NK-92 (cell line): ENCODE measurements around the gene CACNA1H.

Experiments used
- DNase-seq: peaks from one replicate; lab custom pipeline; 2025; ENCODE audit not compliant: unreplicated experiment; lab: John Stamatoyannopoulos, UW

CACNA1H gene

DNA sequence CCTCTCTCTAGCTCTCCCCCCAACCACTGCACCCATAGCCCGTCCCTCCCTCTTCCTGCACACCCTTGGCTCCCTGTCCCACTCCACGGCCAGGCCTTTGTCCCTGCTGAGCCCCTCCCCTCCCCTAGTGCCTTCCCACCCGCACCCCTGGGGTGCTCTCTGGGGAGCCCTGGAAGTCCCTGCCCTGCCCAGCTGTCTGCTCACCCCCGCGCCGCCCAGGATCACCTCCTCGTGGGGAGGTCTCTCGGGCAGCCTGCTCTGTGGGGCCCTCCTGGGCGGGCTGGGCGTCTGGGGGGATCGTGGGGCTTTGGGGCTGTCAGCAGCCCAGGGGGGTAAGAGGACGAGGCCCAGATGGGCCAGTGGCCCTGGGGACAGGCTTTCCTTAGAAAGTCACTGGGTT, 18.1 kb downstream of the CACNA1H start:
- DNase-seq: no peak

GRCh38 chr16:1171854-1172428, 19.0 kb downstream of the CACNA1H start:
- no peak for DNase-seq

GRCh38 chr16:1172651-1173050, 19.7 kb downstream of the CACNA1H start:
- no peak for DNase-seq

DNA sequence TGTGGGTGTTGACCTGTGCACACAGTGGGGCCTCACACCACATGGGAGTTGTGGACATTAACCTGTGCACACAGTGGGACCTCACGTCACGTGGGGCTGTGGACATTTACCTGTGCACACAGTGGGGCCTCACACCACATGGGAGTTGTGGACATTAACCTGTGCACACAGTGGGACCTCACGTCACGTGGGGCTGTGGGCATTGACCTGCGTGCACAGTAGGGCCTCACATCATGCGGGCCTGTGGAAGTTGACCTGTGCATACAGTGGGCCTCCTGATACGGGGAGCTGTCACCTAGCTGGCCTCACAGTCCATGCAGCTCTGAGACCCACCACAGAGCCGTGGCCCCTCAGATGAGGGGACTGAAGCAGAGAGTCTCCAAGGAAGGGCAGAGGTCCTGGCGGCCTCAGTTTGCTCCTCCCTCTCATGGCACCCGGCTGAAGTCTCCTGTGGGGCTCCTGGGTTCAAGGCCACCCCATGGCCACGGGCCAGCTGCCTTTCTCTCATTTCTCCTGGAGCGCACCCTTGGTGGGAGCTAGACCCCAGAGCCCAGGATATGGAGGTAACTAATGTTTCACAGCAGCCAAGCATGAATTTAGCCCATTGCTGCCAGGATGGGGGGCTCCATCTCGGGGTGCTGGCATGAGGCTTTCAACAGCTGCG, 21.0 kb downstream of the CACNA1H start:
- DNase-seq: no peak

GRCh38 chr16:1174477-1175357, 21.8 kb downstream of the CACNA1H start:
- DNase-seq: no peak

GRCh38 chr16:1175566-1176279, 22.8 kb downstream of the CACNA1H start:
- DNase-seq: no peak

GRCh38 chr16:1176280-1176897, 23.5 kb downstream of the CACNA1H start:
- DNase-seq: no peak

DNA sequence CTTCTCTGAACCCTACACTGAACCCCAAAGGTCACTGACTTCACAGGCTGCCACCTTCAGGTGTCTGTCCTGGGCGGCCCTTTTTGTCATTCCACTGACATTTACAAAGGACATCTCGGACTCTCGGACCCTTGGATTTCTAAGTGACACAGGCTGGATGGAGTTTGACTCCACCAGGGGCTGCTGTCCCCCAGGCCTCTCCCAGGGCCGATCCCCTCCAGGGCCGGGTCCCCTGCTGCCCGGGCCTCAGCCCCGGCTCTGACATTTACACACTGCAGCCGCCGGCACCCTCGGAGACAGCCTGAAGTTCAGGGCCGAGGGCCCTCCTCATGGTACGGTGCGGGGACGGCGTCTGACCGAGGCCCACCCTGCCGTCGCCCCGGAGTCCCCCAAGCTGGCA, 24.1 kb downstream of the CACNA1H start:
- no peak for DNase-seq

GRCh38 chr16:1177750-1178149, 24.8 kb downstream of the CACNA1H start:
- no peak for DNase-seq

DNA sequence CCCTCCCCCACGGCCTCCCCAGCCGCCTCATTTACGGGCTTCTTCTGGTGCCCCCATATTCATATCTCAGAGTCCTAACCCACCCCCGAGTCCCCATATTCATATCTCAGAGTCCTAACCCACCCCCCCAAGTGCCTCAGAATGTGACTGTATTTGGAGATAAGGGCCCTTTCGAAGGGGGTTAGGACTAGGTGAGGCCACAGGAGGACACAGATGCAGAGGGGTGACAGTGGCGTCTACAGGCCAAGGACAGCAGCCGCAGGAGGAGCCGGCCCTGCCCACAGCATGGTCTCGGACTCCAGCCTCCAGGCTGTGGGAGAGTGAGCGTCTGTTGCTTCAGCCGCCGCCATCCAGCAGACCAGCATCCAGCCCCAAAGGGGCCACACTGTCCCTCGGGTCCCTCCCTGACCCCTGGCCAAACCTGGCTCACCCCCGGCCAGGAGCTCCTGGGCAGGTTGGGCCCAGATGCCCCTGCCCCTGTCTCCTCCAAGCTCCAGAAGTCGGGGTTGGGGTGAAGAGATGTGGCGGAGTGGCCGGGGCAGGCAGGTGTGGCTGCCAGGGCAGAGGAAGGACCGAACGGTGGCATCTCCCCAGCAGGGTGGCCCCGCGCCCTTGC, 25.5 kb downstream of the CACNA1H start:
- DNase-seq: no peak

DNA sequence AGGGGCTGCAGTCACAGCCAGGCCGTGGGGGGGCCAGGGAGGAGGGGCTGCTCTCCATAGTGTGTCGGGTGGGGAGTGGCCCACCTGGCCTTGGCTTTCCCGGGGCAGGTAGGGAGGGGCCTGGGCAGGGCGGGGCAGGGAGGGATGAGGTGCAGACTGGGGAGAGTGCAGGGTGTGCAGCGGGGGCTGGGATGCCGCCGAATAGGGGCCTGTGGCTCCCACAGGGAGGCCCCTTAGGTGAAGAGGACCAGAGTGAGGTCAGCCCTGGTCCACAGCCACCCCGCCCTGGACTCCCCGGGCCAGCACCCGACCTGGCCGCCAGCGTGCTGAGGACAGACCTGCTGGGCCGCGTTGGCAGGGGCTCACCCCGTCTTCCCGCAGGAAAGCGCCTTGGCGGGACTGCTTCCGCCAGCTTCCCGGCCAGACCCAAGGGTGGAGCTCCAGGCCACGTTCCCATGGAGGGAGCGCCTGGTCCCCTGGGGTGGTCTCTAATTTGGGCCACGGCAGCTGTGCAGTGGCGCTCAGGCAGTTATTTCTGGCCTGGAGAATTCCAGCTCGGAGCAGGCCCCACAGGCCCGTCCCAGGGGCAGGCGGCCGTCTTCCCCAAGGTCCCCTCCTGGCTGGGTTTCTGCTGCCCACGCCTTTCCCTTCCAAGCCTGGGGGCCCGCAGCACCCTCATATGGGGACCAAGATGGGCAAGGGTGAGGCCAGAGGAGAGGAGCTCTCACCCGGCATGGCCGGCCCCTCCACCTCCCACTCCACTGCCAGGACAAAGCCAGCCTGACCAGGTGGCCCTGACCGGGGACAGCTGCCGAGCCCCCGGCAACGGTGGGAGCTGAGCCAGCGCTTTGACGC, 27.9 kb downstream of the CACNA1H start:
- no peak for DNase-seq

GRCh38 chr16:1181404-1182315, 28.8 kb downstream of the CACNA1H start:
- no peak for DNase-seq

DNA sequence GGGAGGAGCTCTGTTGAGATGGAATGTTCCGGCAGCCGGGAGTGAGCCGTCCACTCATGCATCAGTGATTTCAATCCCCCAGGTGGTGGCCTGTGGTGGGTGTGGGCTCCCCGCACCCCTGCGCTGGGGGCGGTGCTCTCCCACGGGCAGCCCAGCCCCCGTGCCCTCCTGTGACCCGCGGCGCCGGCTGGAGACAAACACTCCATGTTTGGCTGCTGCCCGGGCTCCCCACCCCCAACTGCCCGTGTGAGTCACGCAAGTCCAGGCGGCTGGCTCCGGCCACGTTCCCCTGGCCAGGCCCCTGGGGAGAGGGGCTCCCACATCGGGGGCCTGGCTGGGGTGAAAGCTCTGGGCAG, 29.4 kb downstream of the CACNA1H start:
- DNase-seq: no peak

GRCh38 chr16:1182950-1183907, 30.3 kb downstream of the CACNA1H start:
- no peak for DNase-seq

DNA sequence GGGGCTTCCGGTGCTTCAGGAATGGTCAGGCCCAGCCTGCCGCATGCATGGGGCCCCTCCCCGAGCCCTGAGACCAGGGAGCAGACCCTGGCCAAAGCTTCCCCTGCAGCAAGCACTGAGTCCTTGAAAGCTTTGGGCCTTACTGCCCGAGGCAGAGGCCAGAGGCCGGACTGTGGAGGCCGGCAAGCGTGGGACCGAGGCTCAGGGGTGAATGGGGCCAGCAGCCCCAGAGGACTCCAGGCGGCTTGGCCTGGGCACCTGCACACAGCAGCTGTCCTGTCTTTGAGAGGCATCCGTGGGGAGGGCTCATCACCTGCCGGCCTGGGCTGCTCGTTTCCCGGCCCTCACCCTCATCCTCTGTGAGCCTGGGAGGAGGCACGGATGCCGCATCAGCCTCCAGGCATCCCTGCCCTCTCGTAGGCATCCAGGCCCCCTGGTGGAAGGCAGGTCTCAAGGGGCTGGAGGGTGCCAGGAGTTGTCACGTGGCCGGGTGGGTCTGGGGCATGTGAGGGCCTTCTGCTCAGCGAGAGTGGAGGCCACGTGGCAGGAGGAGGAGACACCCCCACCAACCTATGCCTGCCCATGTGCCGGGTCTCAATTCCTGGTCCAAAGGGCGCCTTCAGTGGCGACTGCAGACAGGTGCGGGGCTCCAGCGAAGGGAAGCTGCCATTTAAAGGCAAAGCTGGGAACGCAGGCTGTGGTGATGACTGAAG, 31.4 kb downstream of the CACNA1H start:
- DNase-seq: no peak

- DNase-seq: no peak
Observed at GRCh38 chr16:1184980-1185379, 32.1 kb downstream of the CACNA1H start.
